Ishikawa (cell line): ENCODE measurements around the gene CD9.

Source experiments
- CEBPB ChIP-seq: IDR thresholded peaks from 2 replicates; pipeline ENCODE4 v1.6.1; 2012
- EGR1 ChIP-seq: IDR thresholded peaks from 2 replicates; pipeline ENCODE4 v1.6.1; 2012
- FOXM1 ChIP-seq: IDR thresholded peaks from 2 replicates; pipeline ENCODE4 v1.6.1; 2012; ENCODE audit warnings: low read depth, borderline replicate concordance
- TAF1 ChIP-seq: IDR thresholded peaks from 2 replicates; pipeline ENCODE4 v1.6.1; 2012; ENCODE audit warnings: low read depth, mild to moderate bottlenecking
- USF1 ChIP-seq: IDR thresholded peaks from 2 replicates; pipeline ENCODE4 v1.6.1; 2012
- ZBTB7A ChIP-seq: IDR thresholded peaks from 2 replicates; pipeline ENCODE4 v1.6.1; 2012; ENCODE audit warnings: low read depth

GRCh38 chr12:6182279-6182898, 17.8 kb upstream of the CD9 start:
- TF ChIP-seq TAF1 (no peak), USF1 (no peak), CEBPB (no peak), EGR1 (no peak), FOXM1 (no peak), ZBTB7A (no peak)
